Sigmoid colon (tissue), 4 donors: Measurements from ENCODE around the gene CHPT1.

Source experiments
- EP300 ChIP-seq, 4 donors: sonication (generic); formaldehyde crosslinking; IDR thresholded peaks; one replicate each; pipeline ENCODE4 v1.6.1; 2017; ENCODE audit warnings: antibody characterized with exemption in 4 of 4
- POLR2A ChIP-seq, 2 donors: fragments of 450-650 bp; IDR thresholded peaks; one replicate each; pipeline ENCODE4 v1.6.1; 2016; ENCODE audit warnings: antibody characterized with exemption in 2 of 2, mild to moderate bottlenecking in 2 of 2, moderate library complexity in 2 of 2
- POLR2AphosphoS5 ChIP-seq, 4 donors: sonication (generic); formaldehyde crosslinking; IDR thresholded peaks; one replicate each; pipeline ENCODE4 v1.6.1; 2017; ENCODE audit warnings: antibody characterized with exemption in 4 of 4
- TF ChIP-seq, protein P1 (sequence below), 4 experiments: fragments of 450-650 bp in 3 of 4; fragments of 200-600 bp in 1 of 4; IDR thresholded peaks; one replicate each; pipeline ENCODE4 v1.5.1; 2016 to 2019; ENCODE audit warnings: antibody characterized with exemption in 4 of 4, mild to moderate bottlenecking in 3 of 4, moderate library complexity in 2 of 4

GRCh38 chr12:101663298-101663697 lies 34.1 kb upstream of the CHPT1 start:
- TF ChIP-seq POLR2A (IDR thresholded peaks at IDR 0.05) (no peak), POLR2AphosphoS5 (IDR thresholded peaks at IDR 0.05) (no peak), EP300 (IDR thresholded peaks at IDR 0.05) (no peak)
- TF ChIP-seq, protein P1, sequence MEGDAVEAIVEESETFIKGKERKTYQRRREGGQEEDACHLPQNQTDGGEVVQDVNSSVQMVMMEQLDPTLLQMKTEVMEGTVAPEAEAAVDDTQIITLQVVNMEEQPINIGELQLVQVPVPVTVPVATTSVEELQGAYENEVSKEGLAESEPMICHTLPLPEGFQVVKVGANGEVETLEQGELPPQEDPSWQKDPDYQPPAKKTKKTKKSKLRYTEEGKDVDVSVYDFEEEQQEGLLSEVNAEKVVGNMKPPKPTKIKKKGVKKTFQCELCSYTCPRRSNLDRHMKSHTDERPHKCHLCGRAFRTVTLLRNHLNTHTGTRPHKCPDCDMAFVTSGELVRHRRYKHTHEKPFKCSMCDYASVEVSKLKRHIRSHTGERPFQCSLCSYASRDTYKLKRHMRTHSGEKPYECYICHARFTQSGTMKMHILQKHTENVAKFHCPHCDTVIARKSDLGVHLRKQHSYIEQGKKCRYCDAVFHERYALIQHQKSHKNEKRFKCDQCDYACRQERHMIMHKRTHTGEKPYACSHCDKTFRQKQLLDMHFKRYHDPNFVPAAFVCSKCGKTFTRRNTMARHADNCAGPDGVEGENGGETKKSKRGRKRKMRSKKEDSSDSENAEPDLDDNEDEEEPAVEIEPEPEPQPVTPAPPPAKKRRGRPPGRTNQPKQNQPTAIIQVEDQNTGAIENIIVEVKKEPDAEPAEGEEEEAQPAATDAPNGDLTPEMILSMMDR (IDR thresholded peaks at IDR 0.05): no peak
